NT2/D1 (cell line): ENCODE data around the gene FOXP1.
A peak's percentile ranks its signal among the peaks of the same experiment; 100 is the strongest.

Experiments used
- DNase-seq: peaks from one replicate; pipeline ENCODE4 v3.0.0-alpha.2; 2011; ENCODE audit warnings: low read depth, low spot score
- H3K27me3 ChIP-seq: 2 replicates; pipeline ENCODE4 v1.6.0; 2011; ENCODE audit warnings: mild to moderate bottlenecking; ENCODE audit not compliant: insufficient read length, insufficient read depth
- H3K36me3 ChIP-seq: 2 replicates; pipeline ENCODE4 v1.6.1; 2011; ENCODE audit warnings: mild to moderate bottlenecking, low read length, mixed read lengths; ENCODE audit not compliant: insufficient read depth, insufficient read length
- H3K4me1 ChIP-seq: 2 replicates; pipeline ENCODE4 v1.5.1; 2011; ENCODE audit not compliant: insufficient read depth, insufficient read length
- H3K4me3 ChIP-seq: 2 replicates; pipeline ENCODE4 v1.5.1; 2011; ENCODE audit warnings: low read depth; ENCODE audit not compliant: insufficient read length
- H3K9ac ChIP-seq: 2 replicates; pipeline ENCODE4 v1.6.0; 2011; ENCODE audit warnings: low read depth; ENCODE audit not compliant: insufficient read length
- H3K9me3 ChIP-seq: 2 replicates; pipeline ENCODE4 v1.5.1; 2011; ENCODE audit warnings: mild to moderate bottlenecking, low read length; ENCODE audit not compliant: insufficient read depth
- SUZ12 ChIP-seq: IDR thresholded peaks from 2 replicates; pipeline ENCODE4 v1.6.1; 2011; ENCODE audit not compliant: insufficient read length, insufficient read depth; ENCODE audit errors: extremely low read depth
- YY1 ChIP-seq: IDR thresholded peaks from 2 replicates; pipeline ENCODE4 v1.6.1; 2011; ENCODE audit not compliant: insufficient read length, insufficient read depth
- ZNF274 ChIP-seq: IDR thresholded peaks from 2 replicates; pipeline ENCODE4 v1.6.1; 2011; ENCODE audit warnings: mild to moderate bottlenecking, low read depth, low read length

FOXP1 gene

GRCh38 chr3:71309886-71310285, 273.6 kb downstream of the FOXP1 start:
- Histone ChIP-seq H3K4me3 (no peak overlapping the region), H3K36me3 (no peaks in the 10 kb centered on the region), H3K4me1 (peaks cover 2% of the 10 kb centered on the region), H3K9ac (no peak overlapping the region), H3K27me3 (no peaks in the 10 kb centered on the region), H3K9me3 (no peaks in the 10 kb centered on the region)
- DNase-seq: no peak
- TF ChIP-seq SUZ12: no peak
- no peak for TF ChIP-seq ZNF274
- TF ChIP-seq YY1: no peak

GRCh38 chr3:71309342-71309741, 274.2 kb downstream of the FOXP1 start:
- DNase-seq: no peak
- no peaks in the 10 kb centered on the region for H3K36me3 ChIP-seq
- H3K9me3 ChIP-seq: no peaks in the 10 kb centered on the region
- peaks cover 2% of the 10 kb centered on the region for H3K4me1 ChIP-seq
- no peak overlapping the region for H3K4me3 ChIP-seq
- TF ChIP-seq SUZ12 (no peak), YY1 (no peak), ZNF274 (no peak)
- H3K9ac ChIP-seq: no peak overlapping the region
- H3K27me3 ChIP-seq: no peaks in the 10 kb centered on the region

DNA sequence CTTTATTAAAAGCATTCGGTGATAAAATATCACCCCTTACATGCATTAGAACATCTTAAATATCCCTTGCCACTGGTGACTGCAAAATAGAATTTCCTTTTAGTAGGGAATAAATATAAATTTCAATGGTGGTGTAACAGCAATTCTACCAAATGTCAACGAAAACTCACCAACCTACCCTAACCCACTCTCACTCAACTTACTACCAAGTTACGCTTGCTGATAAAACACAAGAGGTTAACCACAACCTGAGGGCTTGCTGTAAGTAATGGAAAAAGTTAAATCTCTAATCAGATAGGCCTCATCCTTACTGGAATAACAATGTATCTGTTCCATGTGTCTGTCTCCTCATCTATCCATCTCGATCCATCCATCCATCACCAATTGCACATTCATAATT, 274.7 kb downstream of the FOXP1 start:
- Histone ChIP-seq H3K4me3 (no peak overlapping the region), H3K9ac (no peak overlapping the region)

GRCh38 chr3:71307991-71308697, 275.4 kb downstream of the FOXP1 start:
- H3K4me3 ChIP-seq: no peak overlapping the region
- no peak for DNase-seq
- H3K9me3 ChIP-seq: no peaks in the 10 kb centered on the region
- TF ChIP-seq YY1 (no peak), ZNF274 (no peak), SUZ12 (no peak)
- no peaks in the 10 kb centered on the region for H3K36me3 ChIP-seq
- no peak overlapping the region for H3K9ac ChIP-seq
- no peaks in the 10 kb centered on the region for H3K27me3 ChIP-seq
- peaks cover 2% of the 10 kb centered on the region for H3K4me1 ChIP-seq

More for the DNA sequence above, 274.7 kb downstream of the FOXP1 start:
- Histone ChIP-seq H3K4me1 (peaks cover 2% of the 10 kb centered on the region), H3K36me3 (no peaks in the 10 kb centered on the region), H3K27me3 (no peaks in the 10 kb centered on the region), H3K9me3 (no peaks in the 10 kb centered on the region)
- TF ChIP-seq YY1: no peak
- TF ChIP-seq SUZ12: no peak
- TF ChIP-seq ZNF274: no peak
- DNase-seq: no peak

DNA sequence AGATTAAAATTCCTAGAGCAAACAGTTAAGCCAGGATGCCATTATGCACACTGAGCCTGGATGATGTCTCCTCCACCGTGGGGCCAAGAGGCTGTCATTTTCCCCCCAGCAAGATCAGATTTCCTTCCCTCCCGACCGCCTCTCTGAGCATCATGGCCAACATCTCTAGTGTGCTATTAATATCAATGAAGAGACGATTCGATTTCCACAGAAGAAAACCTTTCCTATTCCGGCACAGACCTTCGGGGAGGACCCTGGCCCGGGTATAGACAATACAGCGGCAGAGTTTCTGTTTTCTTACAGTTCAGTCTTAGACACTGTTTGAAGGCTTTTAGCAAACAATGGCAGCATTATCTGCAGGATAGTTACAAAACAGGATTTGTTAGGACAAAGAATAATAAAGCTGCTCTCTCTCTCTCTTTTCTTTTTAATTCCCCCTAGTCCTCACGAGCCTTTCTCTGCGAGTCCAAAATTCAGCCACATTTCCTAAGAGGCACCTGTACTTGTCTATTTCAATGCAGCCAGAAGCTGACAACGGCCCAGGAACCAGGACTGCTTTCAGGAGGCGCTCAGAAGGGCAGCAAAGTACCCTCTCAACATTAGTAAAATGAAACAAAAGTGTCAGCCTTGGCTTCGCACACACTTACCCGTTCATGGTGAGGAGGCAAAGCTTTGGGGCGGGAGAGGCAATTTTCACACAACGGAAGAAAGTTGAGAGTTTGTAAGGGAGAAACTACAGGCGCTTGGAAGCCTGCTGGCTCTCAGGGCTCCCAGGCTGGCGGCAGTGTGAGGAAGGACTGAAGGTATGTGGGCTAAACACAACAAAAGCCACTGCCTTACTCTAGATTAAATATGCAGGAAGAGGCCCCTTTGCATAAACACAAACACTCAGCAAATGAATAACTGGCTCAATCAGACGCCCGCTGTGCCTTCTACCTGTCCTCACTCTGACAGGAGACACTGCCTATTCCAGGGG, 278.0 kb downstream of the FOXP1 start:
- Histone ChIP-seq H3K9me3 (no peaks in the 10 kb centered on the region), H3K27me3 (no peaks in the 10 kb centered on the region), H3K4me1 (peaks cover 2% of the 10 kb centered on the region), H3K36me3 (no peaks in the 10 kb centered on the region), H3K4me3 (peak overlapping the region; percentile 64), H3K9ac (peak overlapping the region; percentile 79)
- DNase-seq: peak; percentile 85
- TF ChIP-seq YY1 (no peak), ZNF274 (no peak), SUZ12 (no peak)

GRCh38 chr3:71304684-71305083, 278.8 kb downstream of the FOXP1 start:
- Histone ChIP-seq H3K9me3 (no peaks in the 10 kb centered on the region), H3K4me3 (peak overlapping the region; percentile 64), H3K9ac (peak overlapping the region; percentile 79), H3K27me3 (no peaks in the 10 kb centered on the region), H3K4me1 (peaks cover 2% of the 10 kb centered on the region), H3K36me3 (no peaks in the 10 kb centered on the region)
- no peak for DNase-seq
- TF ChIP-seq SUZ12 (no peak), YY1 (no peak), ZNF274 (no peak)

DNA sequence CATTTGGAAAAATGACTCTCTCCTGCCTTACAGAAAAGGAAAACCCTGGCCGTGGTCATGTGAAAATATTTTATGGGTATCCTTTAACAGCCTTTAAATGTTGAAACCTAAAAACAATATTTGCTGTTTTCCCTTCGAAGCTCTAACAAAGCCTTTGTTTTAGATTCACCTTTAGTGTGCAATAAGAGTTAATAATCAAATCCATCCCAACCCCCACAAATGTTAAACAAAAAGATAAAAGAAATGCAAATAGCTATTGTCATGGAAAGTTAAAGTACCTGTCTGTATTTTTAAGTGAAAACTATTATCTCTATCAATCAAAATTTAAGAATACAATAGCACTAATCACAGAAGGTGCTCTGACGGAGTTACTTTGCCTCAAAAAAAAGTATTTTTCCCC, 279.3 kb downstream of the FOXP1 start:
- Histone ChIP-seq H3K9me3 (no peaks in the 10 kb centered on the region), H3K9ac (peak overlapping the region; percentile 65), H3K4me1 (peaks cover 2% of the 10 kb centered on the region), H3K36me3 (peaks cover 1% of the 10 kb centered on the region), H3K27me3 (no peaks in the 10 kb centered on the region), H3K4me3 (peak overlapping the region; percentile 64)
- DNase-seq: no peak
- TF ChIP-seq SUZ12 (no peak), YY1 (no peak), ZNF274 (no peak)
